ENCODE data around the gene F8. TPM values are rescaled to one million over a fixed set of nuclear protein-coding genes. Genes with fewer than 3 reads are reported as not detected.
A peak's percentile ranks its signal among the peaks of the same experiment; 100 is the strongest.

Gene F8
- total and polyA plus RNA-seq, 2 of the 4 experiments (the other 2 are of a cell fraction), result 1.4 to 1.5 TPM

DNA sequence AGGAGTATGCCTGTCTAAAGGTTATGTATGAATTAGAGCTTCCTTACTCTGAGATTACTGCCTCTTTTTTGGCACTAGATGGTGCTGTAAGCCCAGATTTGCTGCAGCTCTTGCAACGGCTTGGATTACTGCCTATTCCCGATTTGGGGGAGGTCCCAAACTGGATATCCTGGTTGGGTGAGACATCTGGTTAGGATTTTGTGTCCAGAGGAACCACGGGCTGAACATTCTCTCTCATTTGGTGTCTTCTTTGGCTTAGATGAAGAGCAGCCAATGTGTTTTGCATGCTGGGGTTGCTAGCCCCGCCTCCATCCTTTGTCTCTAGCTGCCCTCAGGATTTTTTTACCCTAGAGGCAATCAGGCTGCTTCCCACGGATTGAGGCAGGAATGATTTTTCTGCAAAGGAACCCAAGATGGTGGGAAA, 104.5 kb downstream of the F8 start:
- intact Hi-C loops (cut with micrococcal nuclease) (loop anchor here (1.0 to 5.0 kb wide), 4 partner anchors 63 to 902 kb away; no protein-coding TSS in a partner anchor), dilution Hi-C loops (cut with HindIII; ENCODE audit: low sequenced_read_pairs, unreplicated experiment) (no loop called here), in situ Hi-C loops (cut with MboI; ENCODE audit: low sequenced_read_pairs) (no loop called here)
- Histone ChIP-seq H3K14ac (replicated peaks; ENCODE audit: low read depth, low read length) (no peak overlapping the region), H2AK9ac (replicated peaks; ENCODE audit: low read depth, low read length, poor library complexity) (no peak overlapping the region), H3K4me1 (ENCODE audit: control insufficient read depth, insufficient read depth, low read length) (no peaks in the 10 kb centered on the region), H3K56ac (ENCODE audit: extremely low read depth, insufficient read depth, low read length) (no peak overlapping the region), H3K36me3 (ENCODE audit: control insufficient read depth, insufficient read depth, low read length) (no peaks in the 10 kb centered on the region), H3K18ac (ENCODE audit: low read depth, low read length) (no peak overlapping the region), H2BK120ac (ENCODE audit: low read depth, low read length) (no peak overlapping the region), H4K8ac (ENCODE audit: low read depth in 2 of 2, low read length in 2 of 2) (no peak overlapping the region), H3K79me1 (ENCODE audit: low read depth in 1 of 2, low read length in 2 of 2) (no peaks in the 10 kb centered on the region), H3K9ac (ENCODE audit: low read depth, low read length) (no peak overlapping the region), H3K27me3 (ENCODE audit: control insufficient read depth, insufficient read depth, low read length) (no peaks in the 10 kb centered on the region), H2AFZ (replicated peaks; ENCODE audit: low read length, poor library complexity) (peak overlapping the region; percentile 84), H3K4me3 (ENCODE audit: insufficient read depth, low read depth, low read length) (0 out of 2 replicates have a peak overlapping the region, but pooled peaks have one; percentile 6), H4K91ac (ENCODE audit: insufficient read depth, low read depth, low read length) (no peak overlapping the region), H2AK5ac (ENCODE audit: low read depth, low read length) (no peak overlapping the region), H3K4ac (ENCODE audit: low read depth, low read length) (no peak overlapping the region), H3K23ac (ENCODE audit: low read depth, low read length) (no peak overlapping the region), H3K9me3 (ENCODE audit: control insufficient read depth, insufficient read depth, low read length) (peaks cover 2% of the 10 kb centered on the region; the same call in 1 of the 2 replicates), H3K27ac (ENCODE audit: insufficient read depth, low read length) (no peak overlapping the region), H3K4me2 (ENCODE audit: low read depth, low read length) (peak overlapping the region; percentile 39), H2BK20ac (ENCODE audit: low read depth, low read length) (no peak overlapping the region), H4K5ac (ENCODE audit: low read depth, low read length) (no peak overlapping the region), H2BK15ac (ENCODE audit: low read depth, low read length) (no peak overlapping the region), H2BK5ac (ENCODE audit: low read depth, low read length, poor library complexity, severe bottlenecking) (no peak overlapping the region), H4K20me1 (ENCODE audit: insufficient read depth, low read length) (no peaks in the 10 kb centered on the region), H3K9me1 (ENCODE audit: insufficient read depth, low read length) (no peaks in the 10 kb centered on the region)
- DNase-seq (peak; percentile 80), ATAC-seq (ENCODE audit: low read depth) (peak; percentile 89)
- no CpG with 5 or more reads among the region's 5 CpGs for WGBS, 2 experiments (ENCODE audit: extremely low coverage in 2 of 2, insufficient read length in 1 of 2)
- no TSS peak for BruUV-seq (replicated peaks)
- TF ChIP-seq, protein P1, sequence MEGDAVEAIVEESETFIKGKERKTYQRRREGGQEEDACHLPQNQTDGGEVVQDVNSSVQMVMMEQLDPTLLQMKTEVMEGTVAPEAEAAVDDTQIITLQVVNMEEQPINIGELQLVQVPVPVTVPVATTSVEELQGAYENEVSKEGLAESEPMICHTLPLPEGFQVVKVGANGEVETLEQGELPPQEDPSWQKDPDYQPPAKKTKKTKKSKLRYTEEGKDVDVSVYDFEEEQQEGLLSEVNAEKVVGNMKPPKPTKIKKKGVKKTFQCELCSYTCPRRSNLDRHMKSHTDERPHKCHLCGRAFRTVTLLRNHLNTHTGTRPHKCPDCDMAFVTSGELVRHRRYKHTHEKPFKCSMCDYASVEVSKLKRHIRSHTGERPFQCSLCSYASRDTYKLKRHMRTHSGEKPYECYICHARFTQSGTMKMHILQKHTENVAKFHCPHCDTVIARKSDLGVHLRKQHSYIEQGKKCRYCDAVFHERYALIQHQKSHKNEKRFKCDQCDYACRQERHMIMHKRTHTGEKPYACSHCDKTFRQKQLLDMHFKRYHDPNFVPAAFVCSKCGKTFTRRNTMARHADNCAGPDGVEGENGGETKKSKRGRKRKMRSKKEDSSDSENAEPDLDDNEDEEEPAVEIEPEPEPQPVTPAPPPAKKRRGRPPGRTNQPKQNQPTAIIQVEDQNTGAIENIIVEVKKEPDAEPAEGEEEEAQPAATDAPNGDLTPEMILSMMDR (conservative IDR thresholded peaks at IDR 0.05; ENCODE audit: low read depth, low read length), result peak; percentile 66
- peak; percentile 59 for TF ChIP-seq SMC3 (IDR thresholded peaks at IDR 0.05; ENCODE audit: low read depth, low read length)
- TF ChIP-seq RAD21 (IDR thresholded peaks at IDR 0.05; ENCODE audit: low read length), result peak; percentile 73
- TF ChIP-seq, protein P2, sequence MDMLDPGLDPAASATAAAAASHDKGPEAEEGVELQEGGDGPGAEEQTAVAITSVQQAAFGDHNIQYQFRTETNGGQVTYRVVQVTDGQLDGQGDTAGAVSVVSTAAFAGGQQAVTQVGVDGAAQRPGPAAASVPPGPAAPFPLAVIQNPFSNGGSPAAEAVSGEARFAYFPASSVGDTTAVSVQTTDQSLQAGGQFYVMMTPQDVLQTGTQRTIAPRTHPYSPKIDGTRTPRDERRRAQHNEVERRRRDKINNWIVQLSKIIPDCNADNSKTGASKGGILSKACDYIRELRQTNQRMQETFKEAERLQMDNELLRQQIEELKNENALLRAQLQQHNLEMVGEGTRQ (IDR thresholded peaks at IDR 0.05; ENCODE audit: low read depth, low read length), result no peak
- ChIA-PET CTCF (interaction anchor here (0.6 to 1.9 kb wide), 6 partner anchors 9 to 231 kb away, joined by 3 to 15 read pairs (median 4); no protein-coding TSS in a partner anchor), POLR2A (ENCODE audit: unreplicated experiment) (no interaction called here)
